ENCODE data around the gene TMEM184A. TPM values are rescaled to one million over a fixed set of nuclear protein-coding genes. Genes with fewer than 3 reads are reported as not detected.

Gene TMEM184A
- total and polyA plus RNA-seq, 8 donors: 3.8 to 99.4 (median 17.2) TPM

GRCh38 chr7:1592299-1592871 is 36.4 kb upstream of the TMEM184A start:
- H3K27me3 ChIP-seq: peaks cover 0 to 98% (median 60%) of the 10 kb centered on the region in 3 donors
- no peaks in the 10 kb centered on the region for H3K36me3 ChIP-seq

GRCh38 chr7:1591876-1592275 is 35.9 kb upstream of the TMEM184A start:
- H3K4me1 ChIP-seq: peaks cover 0 to 10% (median 0%) of the 10 kb centered on the region in 4 donors
- 20 to 41% (median 30%) methylated on average over 12 to 15 of the region's 15 CpGs for WGBS, 5 donors
- H3K27ac ChIP-seq: no peak overlapping the region
- peaks cover 0 to 98% (median 60%) of the 10 kb centered on the region in 3 donors for H3K27me3 ChIP-seq
- intact Hi-C loops (cut with DNase I; ENCODE audit: low total_unique reads): no loop called here
- H3K36me3 ChIP-seq: no peaks in the 10 kb centered on the region
- no peak overlapping the region for H3K4me3 ChIP-seq
- H3K9me3 ChIP-seq: peaks cover 0 to 12% (median 12%) of the 10 kb centered on the region in 4 donors
- DNase-seq: no peak
- TF ChIP-seq, protein P1, sequence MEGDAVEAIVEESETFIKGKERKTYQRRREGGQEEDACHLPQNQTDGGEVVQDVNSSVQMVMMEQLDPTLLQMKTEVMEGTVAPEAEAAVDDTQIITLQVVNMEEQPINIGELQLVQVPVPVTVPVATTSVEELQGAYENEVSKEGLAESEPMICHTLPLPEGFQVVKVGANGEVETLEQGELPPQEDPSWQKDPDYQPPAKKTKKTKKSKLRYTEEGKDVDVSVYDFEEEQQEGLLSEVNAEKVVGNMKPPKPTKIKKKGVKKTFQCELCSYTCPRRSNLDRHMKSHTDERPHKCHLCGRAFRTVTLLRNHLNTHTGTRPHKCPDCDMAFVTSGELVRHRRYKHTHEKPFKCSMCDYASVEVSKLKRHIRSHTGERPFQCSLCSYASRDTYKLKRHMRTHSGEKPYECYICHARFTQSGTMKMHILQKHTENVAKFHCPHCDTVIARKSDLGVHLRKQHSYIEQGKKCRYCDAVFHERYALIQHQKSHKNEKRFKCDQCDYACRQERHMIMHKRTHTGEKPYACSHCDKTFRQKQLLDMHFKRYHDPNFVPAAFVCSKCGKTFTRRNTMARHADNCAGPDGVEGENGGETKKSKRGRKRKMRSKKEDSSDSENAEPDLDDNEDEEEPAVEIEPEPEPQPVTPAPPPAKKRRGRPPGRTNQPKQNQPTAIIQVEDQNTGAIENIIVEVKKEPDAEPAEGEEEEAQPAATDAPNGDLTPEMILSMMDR (IDR thresholded peaks at IDR 0.05): no peak
- TF ChIP-seq POLR2AphosphoS5 (IDR thresholded peaks at IDR 0.05): no peak
- no peak for TF ChIP-seq EP300 (IDR thresholded peaks at IDR 0.05)
- TF ChIP-seq POLR2A (IDR thresholded peaks at IDR 0.05): no peak

More at GRCh38 chr7:1592299-1592871, 36.4 kb upstream of the TMEM184A start:
- WGBS, 5 donors: 52 to 68% (median 60%) methylated on average over 20 of the region's 20 CpGs
- Histone ChIP-seq H3K4me3 (no peak overlapping the region), H3K4me1 (peaks cover 0 to 6% (median 0%) of the 10 kb centered on the region in 4 donors), H3K9me3 (peaks cover 0 to 12% (median 12%) of the 10 kb centered on the region in 4 donors), H3K27ac (no peak overlapping the region)
- TF ChIP-seq, protein P1 (IDR thresholded peaks at IDR 0.05): no peak
- no peak for TF ChIP-seq EP300 (IDR thresholded peaks at IDR 0.05)
- TF ChIP-seq POLR2A (IDR thresholded peaks at IDR 0.05): no peak
- intact Hi-C loops (cut with DNase I; ENCODE audit: low total_unique reads): no loop called here
- DNase-seq: no peak

GRCh38 chr7:1591396-1591795 is 35.4 kb upstream of the TMEM184A start:
- Histone ChIP-seq H3K27ac (no peak overlapping the region), H3K4me1 (peaks cover 0 to 10% (median 0%) of the 10 kb centered on the region in 4 donors), H3K27me3 (peaks cover 0 to 98% (median 55%) of the 10 kb centered on the region in 3 donors), H3K4me3 (no peak overlapping the region), H3K36me3 (no peaks in the 10 kb centered on the region), H3K9me3 (peaks cover 0 to 12% (median 12%) of the 10 kb centered on the region in 4 donors)
- intact Hi-C loops (cut with DNase I; ENCODE audit: low total_unique reads): no loop called here
- 50 to 64% (median 55%) methylated on average over 6 of the region's 6 CpGs for WGBS, 5 donors
- TF ChIP-seq POLR2AphosphoS5 (IDR thresholded peaks at IDR 0.05) (no peak), POLR2A (IDR thresholded peaks at IDR 0.05) (no peak)
- no peak for DNase-seq

GRCh38 chr7:1590887-1591286 is 34.9 kb upstream of the TMEM184A start:
- TF ChIP-seq POLR2AphosphoS5 (IDR thresholded peaks at IDR 0.05): no peak
- TF ChIP-seq EP300 (IDR thresholded peaks at IDR 0.05): no peak
- TF ChIP-seq, protein P1 (IDR thresholded peaks at IDR 0.05): no peak
- no peak for TF ChIP-seq POLR2A (IDR thresholded peaks at IDR 0.05)
- Histone ChIP-seq H3K9me3 (peaks cover 0 to 12% (median 12%) of the 10 kb centered on the region in 4 donors), H3K36me3 (no peaks in the 10 kb centered on the region), H3K27me3 (peaks cover 0 to 98% (median 51%) of the 10 kb centered on the region in 3 donors), H3K27ac (no peak overlapping the region), H3K4me3 (no peak overlapping the region), H3K4me1 (peaks cover 0 to 10% (median 0%) of the 10 kb centered on the region in 4 donors)
- DNase-seq: no peak
- WGBS, 5 donors: 58 to 70% (median 67%) methylated on average over 9 of the region's 9 CpGs
- intact Hi-C loops (cut with DNase I; ENCODE audit: low total_unique reads): no loop called here

DNA sequence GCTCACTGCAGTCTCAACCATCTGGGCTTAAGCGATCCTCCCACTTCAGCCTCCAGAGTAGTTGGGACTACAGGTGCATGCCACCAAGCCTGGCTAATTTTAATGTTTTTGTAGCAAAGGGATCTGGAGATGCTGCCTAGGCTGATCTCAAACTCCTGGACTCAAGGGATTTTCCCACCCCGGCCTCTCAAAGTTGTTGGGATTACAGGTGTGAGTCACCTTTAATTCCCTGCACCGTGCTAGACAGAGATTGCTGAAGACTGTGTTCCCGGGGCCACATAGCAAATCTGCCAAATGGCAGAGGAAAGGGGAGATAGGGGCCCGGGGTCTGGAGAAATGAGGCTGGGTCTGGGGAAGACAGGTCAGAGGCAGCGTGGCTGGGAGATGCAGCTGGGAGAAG is 34.5 kb upstream of the TMEM184A start:
- DNase-seq: no peak
- Histone ChIP-seq H3K27ac (no peak overlapping the region), H3K36me3 (no peaks in the 10 kb centered on the region), H3K4me3 (no peak overlapping the region), H3K27me3 (peaks cover 0 to 98% (median 47%) of the 10 kb centered on the region in 3 donors), H3K9me3 (peaks cover 0 to 12% (median 12%) of the 10 kb centered on the region in 4 donors), H3K4me1 (peaks cover 0 to 10% (median 0%) of the 10 kb centered on the region in 4 donors)
- intact Hi-C loops (cut with DNase I; ENCODE audit: low total_unique reads): no loop called here
- TF ChIP-seq POLR2A (IDR thresholded peaks at IDR 0.05) (no peak), POLR2AphosphoS5 (IDR thresholded peaks at IDR 0.05) (no peak), EP300 (IDR thresholded peaks at IDR 0.05) (no peak)
- TF ChIP-seq, protein P1 (IDR thresholded peaks at IDR 0.05): no peak
- 74 to 83% (median 78%) methylated on average over 6 of the region's 6 CpGs for WGBS, 5 donors
